Measurements from ENCODE around the gene DEPDC4.

GRCh38 chr12:100311317-100311716 is 44.4 kb upstream of the DEPDC4 start:
- TF ChIP-seq, protein P1, sequence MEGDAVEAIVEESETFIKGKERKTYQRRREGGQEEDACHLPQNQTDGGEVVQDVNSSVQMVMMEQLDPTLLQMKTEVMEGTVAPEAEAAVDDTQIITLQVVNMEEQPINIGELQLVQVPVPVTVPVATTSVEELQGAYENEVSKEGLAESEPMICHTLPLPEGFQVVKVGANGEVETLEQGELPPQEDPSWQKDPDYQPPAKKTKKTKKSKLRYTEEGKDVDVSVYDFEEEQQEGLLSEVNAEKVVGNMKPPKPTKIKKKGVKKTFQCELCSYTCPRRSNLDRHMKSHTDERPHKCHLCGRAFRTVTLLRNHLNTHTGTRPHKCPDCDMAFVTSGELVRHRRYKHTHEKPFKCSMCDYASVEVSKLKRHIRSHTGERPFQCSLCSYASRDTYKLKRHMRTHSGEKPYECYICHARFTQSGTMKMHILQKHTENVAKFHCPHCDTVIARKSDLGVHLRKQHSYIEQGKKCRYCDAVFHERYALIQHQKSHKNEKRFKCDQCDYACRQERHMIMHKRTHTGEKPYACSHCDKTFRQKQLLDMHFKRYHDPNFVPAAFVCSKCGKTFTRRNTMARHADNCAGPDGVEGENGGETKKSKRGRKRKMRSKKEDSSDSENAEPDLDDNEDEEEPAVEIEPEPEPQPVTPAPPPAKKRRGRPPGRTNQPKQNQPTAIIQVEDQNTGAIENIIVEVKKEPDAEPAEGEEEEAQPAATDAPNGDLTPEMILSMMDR (conservative IDR thresholded peaks at IDR 0.05 in 1 of 2, IDR thresholded peaks at IDR 0.05 in 1 of 2; ENCODE audit: extremely low read depth in 1 of 2, insufficient read depth in 1 of 2, low read depth in 1 of 2, low read length in 2 of 2): no peak
- TF ChIP-seq EZH2 (IDR thresholded peaks at IDR 0.05; ENCODE audit: borderline replicate concordance, low read length): no peak
